Measurements from ENCODE around the gene MAMSTR.
"Not testable (repeated sequence)": the region's sequence is repeated elsewhere in the genome, so short reads cannot be mapped to it uniquely, and the experiment has no call there.

Gene MAMSTR

GRCh38 chr19:48702701-48703100 is 16.8 kb downstream of the MAMSTR start:
- Histone ChIP-seq H3K27me3 (peaks cover 16% of the 10 kb centered on the region), H3K36me3 (no peaks in the 10 kb centered on the region), H3K4me1 (ENCODE audit: control insufficient read depth in 1 of 2, insufficient read depth in 1 of 2, low read depth in 1 of 2, low read length in 1 of 2) (no peaks in the 10 kb centered on the region), H3K9me3 (no peaks in the 10 kb centered on the region), H3K27ac (no peak overlapping the region), H3K4me3 (ENCODE audit: low read depth in 1 of 2, low read length in 1 of 2) (no peak overlapping the region)
- no peak for TF ChIP-seq CTCF (IDR thresholded peaks at IDR 0.05)

GRCh38 chr19:48698046-48698445 is 21.5 kb downstream of the MAMSTR start:
- Histone ChIP-seq H3K9me3 (no peaks in the 10 kb centered on the region), H3K4me3 (ENCODE audit: low read depth in 1 of 2, low read length in 1 of 2) (no peak overlapping the region), H3K36me3 (no peaks in the 10 kb centered on the region), H3K27me3 (peaks cover 50% of the 10 kb centered on the region), H3K4me1 (ENCODE audit: control insufficient read depth in 1 of 2, insufficient read depth in 1 of 2, low read depth in 1 of 2, low read length in 1 of 2) (no peaks in the 10 kb centered on the region), H3K27ac (no peak overlapping the region)
- no peak for TF ChIP-seq CTCF (IDR thresholded peaks at IDR 0.05)

- H3K9me3 ChIP-seq: no peaks in the 10 kb centered on the region
- no peaks in the 10 kb centered on the region for H3K36me3 ChIP-seq
- H3K27ac ChIP-seq: no peak overlapping the region
- H3K4me3 ChIP-seq (ENCODE audit: low read depth in 1 of 2, low read length in 1 of 2): no peak overlapping the region
- TF ChIP-seq CTCF (IDR thresholded peaks at IDR 0.05): no peak
- peaks cover 50% of the 10 kb centered on the region for H3K27me3 ChIP-seq
- H3K4me1 ChIP-seq (ENCODE audit: control insufficient read depth in 1 of 2, insufficient read depth in 1 of 2, low read depth in 1 of 2, low read length in 1 of 2): no peaks in the 10 kb centered on the region
These were observed 23.0 kb downstream of the MAMSTR start for GRCh38 chr19:48696353-48697010.

GRCh38 chr19:48695743-48696352 is 23.7 kb downstream of the MAMSTR start, which contains the start of gene FUT2:
Gene FUT2 (plus strand): TSS chr19:48695971. CDS start chr19:48702957, 6,986 bp downstream.
- TF ChIP-seq CTCF (IDR thresholded peaks at IDR 0.05): no peak
- Histone ChIP-seq H3K27ac (no peak within 1 kb of the TSS), H3K4me3 (ENCODE audit: low read depth in 1 of 2, low read length in 1 of 2) (no peak within 1 kb of the TSS), H3K36me3 (no peaks in the 10 kb centered on the region), H3K9me3 (no peaks in the 10 kb centered on the region), H3K4me1 (ENCODE audit: control insufficient read depth in 1 of 2, insufficient read depth in 1 of 2, low read depth in 1 of 2, low read length in 1 of 2) (no peaks in the 10 kb centered on the region), H3K27me3 (peaks cover 50% of the 10 kb centered on the region)

GRCh38 chr19:48693629-48694028 is 25.9 kb downstream of the MAMSTR start:
- not testable (repeated sequence) for H3K4me1 ChIP-seq (ENCODE audit: control insufficient read depth in 1 of 2, insufficient read depth in 1 of 2, low read depth in 1 of 2, low read length in 1 of 2); H3K9me3 ChIP-seq; H3K4me3 ChIP-seq (ENCODE audit: low read depth in 1 of 2, low read length in 1 of 2); H3K36me3 ChIP-seq; H3K27ac ChIP-seq
- H3K27me3 ChIP-seq: peaks cover 43% of the 10 kb centered on the region

- H3K9me3 ChIP-seq: no peaks in the 10 kb centered on the region
- H3K4me1 ChIP-seq (ENCODE audit: control insufficient read depth in 1 of 2, insufficient read depth in 1 of 2, low read depth in 1 of 2, low read length in 1 of 2): no peaks in the 10 kb centered on the region
- no peak overlapping the region for H3K27ac ChIP-seq
- TF ChIP-seq CTCF (IDR thresholded peaks at IDR 0.05): no peak
- no peak overlapping the region for H3K4me3 ChIP-seq (ENCODE audit: low read depth in 1 of 2, low read length in 1 of 2)
- H3K27me3 ChIP-seq: peaks cover under 1% of the 10 kb centered on the region
- no peaks in the 10 kb centered on the region for H3K36me3 ChIP-seq
These were observed 30.1 kb downstream of the MAMSTR start for GRCh38 chr19:48689449-48689848.
